C4-2B (cell line): ENCODE results near the gene TUBAL3.

Experiments used
- CTCF ChIP-seq: fragments of 450-650 bp; conservative IDR thresholded peaks from 2 replicates; pipeline ENCODE4 v1.5.1; 2017; ENCODE audit warnings: mild to moderate bottlenecking
- ZFX ChIP-seq: fragments of 450-650 bp; IDR thresholded peaks from 2 replicates; pipeline ENCODE4 v1.6.1; 2017

DNA sequence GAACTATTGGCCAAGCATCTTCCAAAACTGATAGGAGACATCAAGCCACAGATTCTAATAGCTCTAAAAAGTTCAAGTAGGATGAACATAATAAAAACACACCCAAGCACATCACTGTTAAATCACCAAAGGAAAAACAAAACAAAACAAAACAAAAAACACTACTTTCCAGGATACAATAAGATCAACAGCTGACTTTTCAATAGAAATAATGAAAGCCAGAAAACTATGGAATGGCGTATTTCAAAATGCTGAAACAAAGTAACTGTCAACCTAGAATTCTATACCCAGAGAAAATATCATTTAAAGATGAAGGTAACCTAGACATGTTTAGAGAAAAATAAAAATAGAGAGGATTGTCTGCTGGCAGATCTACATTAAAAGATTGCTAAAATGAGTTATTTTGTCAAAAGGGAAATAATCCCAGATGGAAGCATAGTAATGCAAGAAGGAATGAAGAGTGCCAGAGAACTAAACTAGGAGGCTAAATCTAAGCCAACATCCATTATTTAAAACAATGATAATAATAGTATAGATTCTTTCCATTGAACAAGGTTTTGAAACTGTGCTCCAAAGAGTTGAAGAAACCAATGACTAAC is 13.9 kb downstream of the TUBAL3 start:
- TF ChIP-seq CTCF = no peak
- no peak for TF ChIP-seq ZFX
